ENCODE data around the gene FOXN3.
"Not testable (repeated sequence)": the region's sequence is repeated elsewhere in the genome, so short reads cannot be mapped to it uniquely, and the experiment has no call there.

FOXN3 gene

GRCh38 chr14:89221109-89221810, 195.8 kb downstream of the FOXN3 start:
- peak; percentile 47 for DNase-seq

GRCh38 chr14:89219051-89219450, 198.0 kb downstream of the FOXN3 start:
- DNase-seq: no peak

GRCh38 chr14:89217891-89218290, 199.1 kb downstream of the FOXN3 start:
- DNase-seq: no peak

- DNase-seq: no peak
Measured at GRCh38 chr14:89215531-89215930, 201.5 kb downstream of the FOXN3 start.

- DNase-seq: no peak
Measured at GRCh38 chr14:89215114-89215513, 201.9 kb downstream of the FOXN3 start.

- DNase-seq: peak; percentile 99
Measured at GRCh38 chr14:89214221-89214965, 202.6 kb downstream of the FOXN3 start.

- DNase-seq: peak; percentile 46
Measured at GRCh38 chr14:89212386-89213235, 204.4 kb downstream of the FOXN3 start.

- no peak for DNase-seq
Measured at GRCh38 chr14:89209558-89209957, 207.5 kb downstream of the FOXN3 start.

GRCh38 chr14:89207925-89208328, 209.1 kb downstream of the FOXN3 start:
- DNase-seq: no peak

GRCh38 chr14:89206389-89207031, 210.5 kb downstream of the FOXN3 start:
- no peak for DNase-seq

- DNase-seq: no peak
Measured at GRCh38 chr14:89205137-89205740, 211.8 kb downstream of the FOXN3 start.

GRCh38 chr14:89202413-89203190, 214.4 kb downstream of the FOXN3 start:
- DNase-seq: no peak

- no peak for DNase-seq
Measured at GRCh38 chr14:89201645-89202044, 215.4 kb downstream of the FOXN3 start.

GRCh38 chr14:89199357-89199756, 217.7 kb downstream of the FOXN3 start:
- DNase-seq: not testable (repeated sequence)

- no peak for DNase-seq
Measured at GRCh38 chr14:89198544-89199329, 218.3 kb downstream of the FOXN3 start.

- DNase-seq: no peak
Measured at GRCh38 chr14:89197623-89198022, 219.4 kb downstream of the FOXN3 start.

GRCh38 chr14:89196545-89196944, 220.5 kb downstream of the FOXN3 start:
- DNase-seq: no peak

GRCh38 chr14:89194376-89194775, 222.7 kb downstream of the FOXN3 start:
- no peak for DNase-seq

- peak; percentile 73 for DNase-seq
Measured at GRCh38 chr14:89190765-89191513, 226.1 kb downstream of the FOXN3 start.

- DNase-seq: no peak
Measured at GRCh38 chr14:89188492-89188891, 228.5 kb downstream of the FOXN3 start.

All from DMS79 (cell line).